ENCODE results near the gene YAE1. TPM values are rescaled to one million over a fixed set of nuclear protein-coding genes. Genes with fewer than 3 reads are reported as not detected.

The YAE1 gene
- total and polyA plus RNA-seq, 2 of the 8 experiments (the other 6 are each of a cell fraction or from before 2014, with no cell fraction given) = 24.1 to 38.0 TPM

GRCh38 chr7:39517240-39517639 is 49.0 kb upstream of the YAE1 start (continued):
- no peak for TF ChIP-seq CHD7 (IDR thresholded peaks at IDR 0.05; ENCODE audit: insufficient replicate concordance, low read length)
- no peak for TF ChIP-seq HDAC2 (IDR thresholded peaks at IDR 0.05; ENCODE audit: borderline replicate concordance in 1 of 2, low read depth in 2 of 2, low read length in 2 of 2)
- no peak for TF ChIP-seq YY1 (IDR thresholded peaks at IDR 0.05; ENCODE audit: low read depth, low read length)
- TF ChIP-seq JUN (IDR thresholded peaks at IDR 0.05; ENCODE audit: low read depth, low read length) = no peak
- TF ChIP-seq KDM1A (IDR thresholded peaks at IDR 0.05; ENCODE audit: borderline replicate concordance, low read length) = no peak
- no peak for TF ChIP-seq CHD1 (IDR thresholded peaks at IDR 0.05; ENCODE audit: low read depth, low read length)
- TF ChIP-seq RXRA (IDR thresholded peaks at IDR 0.05; ENCODE audit: insufficient read depth, low read depth, low read length) = no peak
- no peak for TF ChIP-seq TEAD4 (IDR thresholded peaks at IDR 0.05; ENCODE audit: low read depth, low read length)
- no peak for TF ChIP-seq GTF2F1 (IDR thresholded peaks at IDR 0.05; ENCODE audit: borderline replicate concordance, low read depth, low read length)
- no peak for TF ChIP-seq PHF8 (conservative IDR thresholded peaks at IDR 0.05; ENCODE audit: low read depth, low read length)
- TF ChIP-seq GABPA (IDR thresholded peaks at IDR 0.05; ENCODE audit: borderline replicate concordance, insufficient read depth, low read length) = no peak
